ENCODE measurements around the gene PRSS37.
"Not testable (repeated sequence)": the region's sequence is repeated elsewhere in the genome, so short reads cannot be mapped to it uniquely, and the experiment has no call there.

Gene PRSS37

DNA sequence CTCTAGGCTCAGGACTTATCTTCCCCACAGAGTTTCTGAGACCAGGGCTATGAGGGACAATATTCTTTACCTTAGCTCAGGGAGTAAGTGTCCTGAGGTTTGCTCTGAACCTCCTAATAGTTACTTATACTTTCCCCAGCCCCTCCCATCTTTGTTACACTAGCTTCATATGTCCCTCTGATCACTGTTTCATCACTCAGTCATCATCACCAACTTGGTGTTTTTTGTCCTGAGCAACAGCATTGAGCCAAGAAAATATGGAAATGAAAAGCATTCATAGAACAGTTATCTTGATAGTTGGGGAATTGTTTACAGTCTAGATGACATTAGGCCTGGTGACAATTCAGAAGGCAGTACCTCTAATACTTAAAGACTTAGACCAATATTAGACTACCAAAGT, at the start of gene PRSS37:
PRSS37 (minus strand) TSS at position 101 of the 400 bp plus-strand sequence. CDS start 436 bp downstream, outside the sequence.
- no peak for DNase-seq (ENCODE audit: low read depth in 2 of 2)

DNA sequence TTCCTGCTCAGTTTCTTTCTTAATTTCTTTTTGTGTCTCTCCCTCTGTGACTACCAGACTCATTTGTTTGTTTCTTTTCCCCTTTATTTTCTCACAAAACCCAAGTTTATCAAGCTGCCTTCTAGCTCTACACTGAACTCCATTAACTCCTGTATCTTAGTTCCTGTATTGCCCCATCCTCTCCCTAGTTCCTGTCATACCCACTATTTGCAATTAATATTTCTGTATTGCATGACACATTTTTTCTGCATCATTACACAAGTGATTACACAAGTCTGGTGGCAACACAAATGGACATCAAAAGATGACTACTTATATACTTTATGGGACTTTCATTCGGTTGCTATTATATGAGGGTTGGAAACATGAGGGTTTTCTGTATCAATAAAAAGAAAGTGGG, 48.0 kb upstream of the PRSS37 start:
- no peak for DNase-seq (ENCODE audit: low read depth in 2 of 2)

- no peak for DNase-seq (ENCODE audit: low read depth in 2 of 2)
Observed at GRCh38 chr7:141884539-141885225, 43.4 kb upstream of the PRSS37 start.

DNA sequence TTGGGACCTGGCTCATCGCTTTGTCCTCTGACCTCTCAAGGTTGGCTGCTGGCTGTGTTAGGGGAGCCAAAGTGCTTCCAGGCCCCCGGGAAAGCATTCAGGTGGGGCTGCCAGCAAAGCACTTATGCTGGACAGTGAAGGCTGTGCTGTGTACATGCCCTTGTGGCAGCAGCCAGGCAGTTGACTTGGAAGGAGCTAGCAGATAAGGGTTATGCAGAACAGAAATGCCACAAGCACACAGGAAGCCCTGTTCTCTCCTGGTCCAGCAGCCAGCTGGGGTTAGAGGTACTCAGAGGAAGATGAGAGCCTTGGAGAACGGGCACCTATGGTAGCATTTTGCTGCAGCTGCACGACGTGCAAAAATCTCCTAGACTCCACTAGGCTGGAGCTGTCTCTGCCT, 39.7 kb upstream of the PRSS37 start:
- DNase-seq (ENCODE audit: low read depth in 2 of 2) = no peak

DNA sequence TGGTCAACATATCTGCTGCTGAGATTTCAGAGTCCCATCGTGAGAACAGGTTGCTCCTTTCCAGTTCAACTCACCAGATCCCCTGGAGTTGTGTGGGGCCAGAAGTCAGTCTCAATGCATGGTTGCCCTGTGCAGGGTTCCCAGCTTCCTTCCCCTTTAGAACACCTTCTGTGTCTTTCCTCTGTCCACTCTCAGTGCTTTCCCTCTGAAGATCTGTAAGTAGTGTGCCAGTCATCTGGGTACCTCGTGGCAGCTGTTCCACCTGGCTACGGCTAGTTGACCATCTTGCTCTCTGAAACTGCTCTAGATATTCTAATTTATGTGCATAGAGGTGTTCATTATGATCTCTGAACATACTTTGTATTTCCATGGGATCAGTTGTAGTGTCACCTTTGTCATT, 36.1 kb upstream of the PRSS37 start:
- no peak for DNase-seq (ENCODE audit: low read depth in 2 of 2)

DNA sequence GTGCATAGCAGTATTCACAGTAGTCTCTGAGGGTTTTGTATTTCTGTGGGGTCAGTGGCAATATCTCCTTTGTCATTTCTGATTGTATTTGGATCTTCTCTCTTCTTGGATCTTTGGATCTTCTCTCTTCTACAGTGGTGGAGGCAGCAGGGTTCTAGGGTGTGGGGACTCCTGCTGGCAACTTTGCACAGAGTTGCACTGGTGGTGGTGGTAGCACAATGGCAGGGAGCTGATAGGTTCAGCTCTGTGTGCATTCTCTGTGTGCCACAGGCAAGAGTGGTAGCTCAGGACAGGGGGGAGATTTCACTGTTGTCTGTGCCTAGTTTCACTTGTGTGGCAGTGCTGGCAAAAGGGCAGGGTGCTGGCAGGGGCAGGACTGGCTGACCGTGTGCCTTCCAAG, 35.1 kb upstream of the PRSS37 start:
- DNase-seq (ENCODE audit: low read depth in 2 of 2) = no peak

DNA sequence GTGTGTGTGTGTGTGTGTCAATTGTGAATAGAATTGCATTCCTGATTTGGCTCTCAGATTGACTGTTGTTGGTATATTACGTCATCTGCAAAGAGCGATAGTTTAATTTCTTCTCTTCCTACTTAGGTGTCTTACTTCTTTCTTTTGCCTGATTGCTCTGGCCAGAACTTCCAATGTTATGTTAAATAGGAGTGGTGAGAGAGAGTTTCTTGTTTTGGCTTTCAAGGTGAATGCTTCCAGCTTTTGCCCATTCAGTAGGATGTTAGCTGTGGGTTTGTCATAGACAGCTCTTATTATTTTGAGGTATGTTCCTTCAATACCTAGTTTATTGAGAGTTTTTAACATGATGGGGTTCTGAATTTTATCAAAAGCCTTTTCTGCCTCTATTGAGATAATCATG, 34.2 kb upstream of the PRSS37 start:
- no peak for DNase-seq (ENCODE audit: low read depth in 2 of 2)

- DNase-seq (ENCODE audit: low read depth in 2 of 2) = no peak
Observed at GRCh38 chr7:141874787-141875186, 33.5 kb upstream of the PRSS37 start.

- DNase-seq (ENCODE audit: low read depth in 2 of 2) = no peak
Observed at GRCh38 chr7:141872931-141873330, 31.6 kb upstream of the PRSS37 start.

DNA sequence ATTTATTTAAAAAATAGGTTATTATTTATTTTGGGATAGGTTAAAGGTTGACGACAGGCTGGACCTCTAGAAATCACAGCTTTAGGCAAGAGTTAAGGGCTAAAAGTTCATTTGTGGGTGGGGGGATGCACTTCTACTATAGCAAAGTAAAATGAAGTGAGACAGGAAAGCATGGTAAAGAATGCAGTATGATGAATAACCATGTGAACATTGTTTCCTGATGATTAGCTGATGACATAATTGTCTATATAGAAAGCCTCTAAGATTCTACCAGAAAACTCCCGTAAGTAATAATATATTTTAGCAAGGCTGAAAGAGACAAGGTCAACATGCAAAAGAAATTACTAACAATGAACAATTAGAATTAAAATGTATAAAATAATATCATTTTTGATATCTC, 25.7 kb upstream of the PRSS37 start:
- no peak for DNase-seq (ENCODE audit: low read depth in 2 of 2)

GRCh38 chr7:141864765-141865447, 23.6 kb upstream of the PRSS37 start:
- no peak for DNase-seq (ENCODE audit: low read depth in 2 of 2)

- DNase-seq (ENCODE audit: low read depth in 2 of 2) = no peak
Observed at GRCh38 chr7:141860207-141860606, 18.9 kb upstream of the PRSS37 start.

DNA sequence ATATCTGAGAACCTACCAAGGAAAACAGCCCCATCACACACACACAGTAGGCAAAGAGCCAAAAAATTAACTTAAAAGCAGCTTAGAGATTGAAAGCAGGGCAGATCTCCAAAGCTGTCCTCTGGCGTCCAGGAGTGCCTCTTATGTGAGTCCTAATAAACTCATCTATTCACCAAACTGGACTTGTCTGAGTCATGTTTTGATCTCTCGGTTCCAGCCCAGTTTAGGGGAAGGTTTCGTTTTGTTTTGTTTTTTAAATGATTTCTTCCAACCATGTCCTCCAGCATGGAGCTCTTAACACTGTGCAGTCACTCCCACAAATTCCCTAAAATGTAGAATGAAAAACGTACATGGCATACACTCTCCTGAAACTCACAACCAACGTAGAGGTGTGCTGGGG, 6.7 kb upstream of the PRSS37 start:
- DNase-seq (ENCODE audit: low read depth in 2 of 2) = no peak

DNA sequence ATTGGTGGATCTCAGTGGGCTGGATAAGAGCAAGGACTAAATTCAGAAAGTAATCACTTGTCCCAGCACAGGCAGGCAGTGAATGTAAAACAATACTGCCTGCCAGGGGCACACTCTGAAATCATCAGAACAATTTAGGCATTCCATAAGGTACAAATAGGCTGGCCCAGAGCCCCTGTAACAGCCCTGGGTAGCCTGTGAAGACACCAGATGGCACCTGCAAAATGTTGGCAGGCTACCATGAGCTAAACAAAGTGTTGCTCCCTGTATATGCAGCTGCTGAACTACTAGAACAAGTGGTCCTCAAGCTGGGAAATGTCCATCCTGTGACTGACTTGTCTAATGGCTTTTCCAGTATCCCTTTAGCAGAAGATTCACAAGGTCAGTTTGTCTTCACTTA, 3.0 kb upstream of the PRSS37 start:
- DNase-seq (ENCODE audit: low read depth in 2 of 2) = no peak

- DNase-seq (ENCODE audit: low read depth in 2 of 2) = no peak
Observed at GRCh38 chr7:141842904-141843303, 1.6 kb upstream of the PRSS37 start.

DNA sequence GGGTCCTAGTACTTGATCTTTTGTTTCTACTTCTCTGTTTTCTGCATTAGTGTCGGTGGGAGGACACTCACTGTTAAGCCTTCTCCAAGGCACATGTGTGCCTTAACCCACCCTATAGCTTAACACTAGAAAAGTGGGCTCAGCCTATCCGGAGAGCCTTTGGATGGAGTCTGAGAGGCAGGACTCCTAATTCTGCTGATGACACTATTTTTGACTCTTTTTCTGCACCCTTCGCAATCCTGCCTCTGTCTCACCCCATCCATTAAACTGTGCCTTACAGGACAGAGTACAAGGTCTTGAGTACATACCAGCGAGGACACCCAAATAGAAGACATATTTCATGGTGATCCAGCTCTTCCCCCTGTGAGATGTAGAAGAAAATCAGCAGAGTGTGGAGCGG, 577 bp downstream of the PRSS37 start:
- no peak for DNase-seq (ENCODE audit: low read depth in 2 of 2)

DNA sequence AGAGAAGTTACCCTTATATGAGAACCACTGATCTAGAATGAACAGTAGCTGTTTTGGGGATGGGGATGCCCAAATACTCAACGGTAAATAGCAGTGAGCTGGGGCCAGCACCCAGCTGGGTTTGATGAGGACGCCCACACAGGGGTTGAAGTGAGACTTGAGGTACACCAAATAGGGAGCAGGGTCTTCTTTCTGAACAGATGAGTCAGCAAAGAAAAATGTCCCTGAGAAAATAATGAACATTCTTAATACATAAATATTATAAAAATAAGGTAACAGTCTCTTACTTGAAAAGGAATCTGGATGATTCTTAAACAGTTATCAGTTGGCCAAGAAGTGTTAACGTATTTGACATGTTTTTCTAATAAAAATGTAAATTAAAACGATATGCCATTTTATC, 2.0 kb downstream of the PRSS37 start:
- no peak for DNase-seq (ENCODE audit: low read depth in 2 of 2)

DNA sequence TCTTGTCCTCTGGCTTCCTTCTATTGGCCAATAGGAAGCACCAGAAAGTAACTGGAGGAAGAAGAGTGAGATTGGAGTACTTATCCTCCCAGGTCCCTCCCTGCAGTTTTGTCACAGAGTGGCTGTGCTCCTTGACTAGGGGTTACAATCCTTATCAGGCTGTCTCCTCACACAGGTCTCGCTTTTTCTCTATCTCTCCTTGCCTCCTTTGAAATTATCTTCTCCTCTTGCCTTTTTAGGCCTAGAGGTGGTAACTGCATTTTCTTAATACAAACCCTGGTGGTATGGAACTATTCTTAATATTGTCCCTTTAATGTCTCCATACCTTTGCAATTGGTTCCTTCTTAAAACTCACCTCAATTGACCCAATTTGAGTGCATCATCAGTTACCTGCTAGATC, 2.7 kb downstream of the PRSS37 start:
- DNase-seq (ENCODE audit: low read depth in 2 of 2) = no peak

- DNase-seq (ENCODE audit: low read depth in 2 of 2) = no peak
Observed at GRCh38 chr7:141837683-141838082, 3.6 kb downstream of the PRSS37 start.

GRCh38 chr7:141822432-141822831, 18.9 kb downstream of the PRSS37 start:
- DNase-seq (ENCODE audit: low read depth in 2 of 2) = not testable (repeated sequence)

DNA sequence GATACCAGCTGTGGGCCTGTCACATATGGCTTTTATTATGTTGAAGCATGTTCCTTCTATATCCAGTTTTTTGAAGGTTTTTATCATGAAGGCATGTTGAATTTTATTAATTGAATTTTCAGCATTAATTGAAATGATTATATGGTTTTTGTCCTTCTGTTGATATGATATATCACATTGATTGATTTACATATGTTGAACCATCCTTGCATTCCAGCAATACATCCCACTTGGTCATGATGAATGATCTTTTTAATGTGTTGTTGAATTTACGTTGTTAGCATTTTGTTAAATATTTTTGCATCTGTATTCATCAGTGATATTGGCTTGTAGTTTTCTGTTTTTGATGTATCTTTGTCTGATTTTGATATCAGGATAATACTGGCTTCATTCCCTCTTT, 21.2 kb downstream of the PRSS37 start:
- DNase-seq (ENCODE audit: low read depth in 2 of 2) = no peak

DNA sequence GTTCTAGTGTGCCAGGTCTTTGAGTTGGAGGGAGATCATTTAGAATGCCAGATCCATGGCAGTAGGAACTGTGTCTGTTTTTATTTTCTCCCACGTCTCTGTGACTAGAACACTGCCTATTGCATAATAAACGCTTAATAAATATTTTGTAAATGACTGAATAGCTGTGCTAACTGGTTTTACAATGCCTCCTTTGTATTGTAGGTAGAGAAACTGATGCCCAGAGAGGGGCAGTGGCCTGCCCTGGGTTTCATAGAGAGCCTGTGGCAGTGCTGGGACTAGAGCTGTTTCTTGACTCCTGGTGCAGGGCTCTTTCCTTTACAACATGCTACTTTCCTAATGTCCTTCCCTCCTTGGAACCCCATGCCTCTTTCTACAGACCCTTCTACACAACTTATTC, 48.8 kb downstream of the PRSS37 start:
- DNase-seq (ENCODE audit: low read depth in 2 of 2) = no peak

GRCh38 chr7:141789917-141790316, 51.4 kb downstream of the PRSS37 start, which contains the start of gene TAS2R5:
TSS of gene TAS2R5 (plus strand) at chr7:141790217. CDS start at chr7:141790362, 145 bp downstream.
- DNase-seq (ENCODE audit: low read depth in 2 of 2) = no peak

DNA sequence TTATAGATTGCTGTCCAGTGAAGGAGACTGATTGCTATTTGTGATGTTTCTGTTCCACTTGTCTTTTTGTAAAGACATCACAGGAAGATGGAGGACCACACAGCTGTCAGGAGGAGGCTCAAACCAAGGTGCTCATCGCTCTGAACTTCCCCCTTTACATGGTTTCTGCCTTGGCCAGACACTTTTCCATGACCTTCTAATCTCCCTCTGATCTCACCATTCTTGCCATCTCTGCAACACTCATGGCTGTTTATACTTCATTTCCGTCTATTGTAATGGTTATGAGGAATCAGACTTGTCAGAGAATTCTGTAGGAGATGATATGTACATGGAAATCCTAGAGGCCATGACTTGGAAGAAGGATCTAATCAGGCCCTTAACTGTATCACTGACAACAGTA, 53.0 kb downstream of the PRSS37 start:
- no peak for DNase-seq (ENCODE audit: low read depth in 2 of 2)
